GM12864 (cell line): ENCODE results near the gene PRG2.

Experiments
- DNase-seq: peaks from one replicate; pipeline ENCODE4 v3.0.0-alpha.2; 2011; ENCODE audit warnings: low read depth
- H3K4me3 ChIP-seq: 2 replicates; pipeline ENCODE4 v1.5.1; 2011; ENCODE audit warnings: mild to moderate bottlenecking, low read depth, low read length, control low read depth
- TF ChIP-seq, protein P1 (sequence below): IDR thresholded peaks from 2 replicates; pipeline ENCODE4 v1.5.1; 2011; ENCODE audit warnings: low read depth, mild to moderate bottlenecking, moderate library complexity, low read length, control low read depth, inconsistent platforms; ENCODE audit errors: missing control alignments

PRG2 gene

DNA sequence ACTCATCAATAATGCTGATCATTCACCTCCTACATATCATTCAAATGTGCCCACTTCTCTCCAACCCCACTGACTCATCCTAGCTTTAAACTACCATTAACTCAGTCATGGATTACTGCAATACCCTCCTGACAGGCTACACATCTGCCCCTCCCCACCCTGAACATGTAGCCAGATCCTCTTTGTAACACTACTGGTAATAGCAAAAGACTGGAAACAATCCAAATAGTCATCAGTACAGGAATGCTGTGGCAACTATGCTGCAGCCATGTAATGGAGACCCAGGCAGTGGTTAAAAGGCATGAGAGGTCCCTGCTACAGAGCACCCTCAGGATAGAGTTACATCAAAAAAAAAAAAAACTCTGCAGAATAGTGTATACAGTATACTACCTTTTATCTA is 19.8 kb upstream of the PRG2 start:
- no peak overlapping the region for H3K4me3 ChIP-seq
- DNase-seq, result no peak

DNA sequence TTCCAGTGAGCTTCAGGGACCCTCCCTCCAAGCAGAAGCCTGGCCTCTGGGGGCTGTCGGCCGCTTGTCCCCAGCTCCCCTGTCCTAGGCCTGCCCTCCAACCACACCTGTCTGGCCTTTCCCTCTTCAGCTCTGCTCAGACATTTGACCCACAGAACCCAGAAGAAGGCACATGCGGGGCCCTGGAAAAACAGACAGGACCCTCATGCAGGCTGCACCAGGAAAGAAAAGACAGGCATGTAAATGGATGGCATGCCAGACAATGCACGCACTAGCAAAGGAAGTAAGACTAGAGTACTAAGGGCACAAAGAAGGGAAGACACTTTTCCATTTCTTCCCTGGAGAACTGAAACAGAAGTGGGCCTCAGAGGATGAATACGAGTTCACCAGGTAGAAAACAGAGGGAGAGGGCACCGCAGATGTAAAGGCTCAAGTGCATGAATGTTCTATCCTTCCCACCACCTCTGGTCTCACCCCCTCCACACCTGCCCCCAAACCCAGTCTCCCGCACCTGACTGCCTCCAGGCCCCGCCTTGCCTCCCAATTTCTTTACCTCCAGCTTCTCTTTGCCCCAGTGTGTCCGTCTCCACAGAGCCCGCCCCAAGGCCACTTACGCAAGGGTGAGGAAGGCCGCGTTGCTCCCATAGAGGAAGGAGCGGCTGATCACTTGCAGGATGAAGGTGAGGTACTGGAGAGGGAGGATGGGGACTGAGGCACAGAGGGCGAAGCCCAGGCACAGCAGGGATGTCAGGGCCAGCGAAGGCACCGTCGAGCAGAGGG is 19.1 kb upstream of the PRG2 start:
- TF ChIP-seq, protein P1, sequence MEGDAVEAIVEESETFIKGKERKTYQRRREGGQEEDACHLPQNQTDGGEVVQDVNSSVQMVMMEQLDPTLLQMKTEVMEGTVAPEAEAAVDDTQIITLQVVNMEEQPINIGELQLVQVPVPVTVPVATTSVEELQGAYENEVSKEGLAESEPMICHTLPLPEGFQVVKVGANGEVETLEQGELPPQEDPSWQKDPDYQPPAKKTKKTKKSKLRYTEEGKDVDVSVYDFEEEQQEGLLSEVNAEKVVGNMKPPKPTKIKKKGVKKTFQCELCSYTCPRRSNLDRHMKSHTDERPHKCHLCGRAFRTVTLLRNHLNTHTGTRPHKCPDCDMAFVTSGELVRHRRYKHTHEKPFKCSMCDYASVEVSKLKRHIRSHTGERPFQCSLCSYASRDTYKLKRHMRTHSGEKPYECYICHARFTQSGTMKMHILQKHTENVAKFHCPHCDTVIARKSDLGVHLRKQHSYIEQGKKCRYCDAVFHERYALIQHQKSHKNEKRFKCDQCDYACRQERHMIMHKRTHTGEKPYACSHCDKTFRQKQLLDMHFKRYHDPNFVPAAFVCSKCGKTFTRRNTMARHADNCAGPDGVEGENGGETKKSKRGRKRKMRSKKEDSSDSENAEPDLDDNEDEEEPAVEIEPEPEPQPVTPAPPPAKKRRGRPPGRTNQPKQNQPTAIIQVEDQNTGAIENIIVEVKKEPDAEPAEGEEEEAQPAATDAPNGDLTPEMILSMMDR, result no peak
- no peak for DNase-seq

More for the DNA sequence above, 19.8 kb upstream of the PRG2 start:
- TF ChIP-seq, protein P1, result no peak

DNA sequence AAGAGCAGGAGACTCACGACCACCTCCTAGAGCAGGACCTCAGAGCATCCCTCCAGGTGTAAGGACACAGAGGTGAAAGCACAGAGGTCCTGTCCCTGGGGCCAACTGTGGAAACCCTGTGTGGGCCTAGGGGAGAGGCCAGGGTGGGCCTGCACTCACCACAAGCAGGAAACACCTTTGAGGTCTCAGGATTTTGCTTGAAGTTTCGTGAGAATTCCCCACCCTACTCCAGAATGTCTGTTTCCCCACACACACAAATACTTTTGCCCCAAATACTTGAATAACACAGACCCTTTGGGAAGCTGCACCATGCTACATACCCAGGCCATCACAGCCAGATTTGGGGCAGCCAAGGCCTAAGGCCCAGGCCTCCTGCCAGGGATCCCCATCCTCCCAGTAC is 18.3 kb upstream of the PRG2 start:
- TF ChIP-seq, protein P1, result no peak
- no peak for DNase-seq
- no peak overlapping the region for H3K4me3 ChIP-seq

More for the DNA sequence above, 19.1 kb upstream of the PRG2 start:
- H3K4me3 ChIP-seq, result no peak overlapping the region

DNA sequence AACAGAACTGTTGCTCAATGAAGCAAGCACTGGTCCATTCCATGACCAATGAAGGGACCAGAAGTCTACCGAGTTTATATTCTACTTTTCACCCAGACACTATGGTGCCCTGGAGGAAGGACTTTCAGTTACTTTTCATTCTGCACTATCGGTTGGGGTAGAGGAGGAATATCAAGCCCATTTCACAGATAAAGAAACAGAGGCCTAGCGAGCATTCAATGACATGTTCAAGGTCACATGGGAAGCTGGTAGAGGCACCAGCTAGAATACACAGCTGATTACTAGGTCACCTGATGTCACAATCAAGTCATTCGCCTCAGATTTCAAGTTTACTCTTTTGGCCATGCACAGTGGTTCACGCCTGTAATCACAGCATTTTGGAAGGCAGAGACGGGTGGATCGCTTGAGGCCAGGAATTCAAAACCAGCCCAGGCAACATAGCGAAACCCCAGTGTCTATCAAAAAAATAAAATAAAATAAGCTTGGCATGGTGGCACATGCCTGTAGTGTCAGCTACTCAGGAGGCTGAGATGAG is 17.6 kb upstream of the PRG2 start:
- TF ChIP-seq, protein P1, result no peak
- H3K4me3 ChIP-seq, result no peak overlapping the region
- DNase-seq, result no peak

DNA sequence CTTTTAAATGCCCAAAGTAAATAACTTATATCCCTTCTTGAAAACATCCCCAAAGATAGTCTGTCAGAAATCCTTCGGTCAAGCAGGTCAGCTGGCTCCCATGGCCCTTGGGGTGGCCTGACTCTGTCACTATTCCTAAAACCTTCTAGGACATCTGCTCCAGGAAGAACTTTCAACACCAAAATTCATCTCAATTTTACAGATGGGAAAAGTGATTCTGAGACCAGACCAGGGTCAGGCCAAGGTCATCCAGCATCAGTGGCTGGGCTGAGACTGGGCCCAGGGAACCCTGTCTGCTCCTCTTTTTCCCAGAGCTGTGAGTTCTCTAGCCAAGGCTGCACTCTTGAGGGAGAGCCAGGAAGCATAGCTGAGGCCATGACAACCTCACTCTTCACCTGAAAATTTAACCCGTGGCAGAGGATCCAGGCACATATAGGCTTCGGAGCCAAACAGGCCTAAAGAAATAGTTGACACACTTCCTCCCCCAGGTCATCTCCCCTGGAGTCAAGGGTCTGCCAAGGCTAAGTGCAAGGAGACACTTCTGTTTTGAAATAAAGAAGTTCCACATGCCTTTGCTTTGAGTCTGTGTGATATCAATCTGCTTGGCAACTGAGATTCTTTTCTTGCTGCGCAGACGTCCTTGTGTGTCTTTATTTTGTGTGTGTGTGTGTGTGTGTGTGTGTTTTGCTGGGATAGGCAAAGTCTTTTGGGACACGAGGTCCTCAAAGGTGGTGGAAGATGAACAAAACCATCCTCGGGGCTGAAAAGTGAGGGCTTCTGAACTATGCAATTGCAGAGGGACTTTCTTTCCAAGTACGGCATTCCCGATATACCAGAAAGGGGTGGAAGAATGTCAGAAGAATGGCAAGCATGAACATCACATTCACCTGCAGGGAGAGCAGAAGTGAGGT is 16.8 kb upstream of the PRG2 start:
- DNase-seq, result no peak
- TF ChIP-seq, protein P1, result no peak
- no peak overlapping the region for H3K4me3 ChIP-seq

DNA sequence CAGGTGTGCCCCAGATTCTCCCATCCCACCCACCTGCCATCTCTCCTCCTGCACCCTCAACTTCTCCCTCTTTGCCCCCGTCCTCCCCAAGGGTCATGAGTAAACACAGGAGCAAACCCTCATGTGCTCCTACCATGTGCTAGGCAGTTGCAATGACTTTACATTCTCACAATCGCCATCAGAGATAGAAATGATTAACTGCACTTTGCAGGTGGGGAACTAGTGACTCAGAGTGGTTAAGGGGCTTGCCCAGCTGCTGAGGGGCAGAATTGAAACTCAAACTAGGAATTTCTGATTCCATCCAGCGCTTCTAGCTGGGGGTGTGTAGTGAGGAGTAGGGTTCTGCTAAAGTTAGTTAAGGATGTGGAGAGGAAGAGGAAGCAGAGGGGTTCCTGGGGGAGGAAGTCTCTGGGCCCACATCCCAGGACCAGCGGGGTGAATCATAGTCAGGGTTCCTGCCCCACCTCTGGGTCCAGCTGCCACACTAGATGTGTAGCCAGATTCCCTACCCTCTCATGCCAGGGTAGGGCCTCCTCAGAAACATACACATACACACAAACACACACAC is 16.0 kb upstream of the PRG2 start:
- H3K4me3 ChIP-seq, result no peak overlapping the region
- TF ChIP-seq, protein P1, result no peak
- DNase-seq, result no peak
